Right lobe of liver (tissue), 6 donors: ENCODE measurements around the gene NSMF. TPM values are rescaled to one million over a fixed set of nuclear protein-coding genes. Genes with fewer than 3 reads are reported as not detected.

Experiments used
- ATAC-seq, 4 donors: fragments of 200-7000 bp; cut with Tn5 transposase; one replicate each; pipeline ENCODE4 v1.9.1; 2020; ENCODE audit warnings: mild to moderate bottlenecking in 4 of 4, moderate library complexity in 4 of 4
- DNase-seq, 3 donors: peaks; one replicate each; pipeline ENCODE4 v3.0.0-alpha.2; 2020
- H3K27ac ChIP-seq, 3 donors: fragments of 200-600 bp; one replicate each; pipeline ENCODE4 v1.8.0; 2022
- H3K27me3 ChIP-seq, 2 donors: fragments of 200-600 bp; one replicate each; pipeline ENCODE4 v1.8.0; 2022
- H3K36me3 ChIP-seq, 4 donors: fragments of 200-600 bp; sonication (generic) in 1 of 4; one replicate each; pipeline versions ENCODE4 v1.5.1 to v1.8.0; 2017 to 2022; ENCODE audit warnings: control low read depth in 1 of 4
- H3K4me1 ChIP-seq, 4 donors: fragments of 200-600 bp; sonication (generic) in 1 of 4; one replicate each; pipeline versions ENCODE4 v1.5.1 to v1.8.0; 2017 to 2022; ENCODE audit warnings: control low read depth in 1 of 4
- H3K4me3 ChIP-seq, 3 donors: fragments of 200-600 bp; one replicate each; pipeline ENCODE4 v1.8.0; 2022
- H3K9me3 ChIP-seq, 4 donors: fragments of 200-600 bp; sonication (generic) in 1 of 4; one replicate each; pipeline versions ENCODE4 v1.5.1 to v1.8.0; 2017 to 2022; ENCODE audit warnings: control low read depth in 1 of 4
- CTCF ChIP-seq, 4 donors: fragments of 200-600 bp in 3 of 4; fragments of 450-650 bp in 1 of 4; IDR thresholded peaks; one replicate each; pipeline versions ENCODE4 v1.5.1 to v1.8.0; 2016 to 2022; ENCODE audit warnings: antibody characterized with exemption in 4 of 4, mild to moderate bottlenecking in 2 of 4
- POLR2A ChIP-seq: fragments of 450-650 bp; IDR thresholded peaks from one replicate; pipeline ENCODE4 v1.6.1; 2017; ENCODE audit warnings: antibody characterized with exemption, mild to moderate bottlenecking
- WGBS: methylation state at CpG from one replicate; pipeline ENCODE4 v1.1.6; 2018; ENCODE audit warnings: low coverage, low lambda C conversion rate; ENCODE audit not compliant: insufficient coverage; ENCODE audit errors: missing lambda C conversion rate; 5-methylcytosine and 5-hydroxymethylcytosine counted together
- intact Hi-C, 2 donors: fragments of 100-400 bp; cut with DNase I; formaldehyde crosslinking; loops; one replicate each; pipeline versions ENCODE4 v1.11.2 to v1.14.1; 2022
- total RNA-seq, 6 experiments: library from RNA; depleted of rRNA in 2 of 6; stranded (reverse); fragments of >200 nt in 2 of 6; fragmentation: NEBNext Ultra II Directional in 3 of 6; extraction: Animal tissue kit (Norgen Biotek cat#: 25700) in 3 of 6; gene quantifications; one replicate each; pipeline versions ENCODE4 v1.1.0 to v1.2.4, GENCODE V29; 2016 to 2023
- donor health status: DM: no; HTN: yes; CAD: no.
- donor health status: DM: no; HTN: no; CAD: no.
- donor health status: DM: no; HTN: no; CAD: no.
- donor health status: DM: no; HTN: yes; CAD: no.
- donor health status: DM: no; HTN: yes; CAD: no.

The NSMF gene
- total RNA-seq, 6 experiments from 2014 or later = 15.6 to 55.4 (median 20.1) TPM

GRCh38 chr9:137446851-137447471 is 12.2 kb downstream of the NSMF start:
- Histone ChIP-seq H3K9me3 (no peaks in the 10 kb centered on the region), H3K4me3 (no peak overlapping the region), H3K4me1 (peaks cover 0 to 12% (median 2%) of the 10 kb centered on the region in 4 donors), H3K27ac (no peak overlapping the region), H3K27me3 (no peaks in the 10 kb centered on the region), H3K36me3 (peaks cover 0 to 4% (median 0%) of the 10 kb centered on the region in 4 donors)
- WGBS = 63% methylated on average over 9 of the region's 21 CpGs
- TF ChIP-seq POLR2A (no peak), CTCF (IDR thresholded peaks at IDR 0.05) (no peak)
- DNase-seq (peak in 2 of 3 donors; percentile 32 to 52), ATAC-seq (no peak)
- intact Hi-C loops = no loop called here

GRCh38 chr9:137445930-137446431 is 13.2 kb downstream of the NSMF start:
- no peaks in the 10 kb centered on the region for H3K27me3 ChIP-seq
- no peaks in the 10 kb centered on the region for H3K9me3 ChIP-seq
- peaks cover 0 to 12% (median 2%) of the 10 kb centered on the region in 4 donors for H3K4me1 ChIP-seq
- ATAC-seq (no peak), DNase-seq (peak in 2 of 3 donors; percentile 24 to 53)
- no peak overlapping the region for H3K27ac ChIP-seq
- peaks cover 0 to 4% (median 0%) of the 10 kb centered on the region in 4 donors for H3K36me3 ChIP-seq
- WGBS = 29% methylated on average over 10 of the region's 19 CpGs
- intact Hi-C loops = no loop called here
- no peak overlapping the region for H3K4me3 ChIP-seq
- no peak for TF ChIP-seq POLR2A
- no peak for TF ChIP-seq CTCF (IDR thresholded peaks at IDR 0.05)

- H3K4me1 ChIP-seq = peaks cover 0 to 12% (median 2%) of the 10 kb centered on the region in 4 donors
- no peaks in the 10 kb centered on the region for H3K27me3 ChIP-seq
- intact Hi-C loops = no loop called here
- DNase-seq = peak; percentile 69 to 81 (median 75)
- no peak overlapping the region for H3K4me3 ChIP-seq
- no peaks in the 10 kb centered on the region for H3K9me3 ChIP-seq
- H3K27ac ChIP-seq = no peak overlapping the region
- ATAC-seq = peak; percentile 61 to 73 (median 66)
- peaks cover 0 to 4% (median 0%) of the 10 kb centered on the region in 4 donors for H3K36me3 ChIP-seq
- TF ChIP-seq CTCF (IDR thresholded peaks at IDR 0.05) = peak; percentile 78 to 85 (median 80)
- no peak for TF ChIP-seq POLR2A
- WGBS = 6% methylated on average over 9 of the region's 14 CpGs
Measured at GRCh38 chr9:137445275-137445807, 13.8 kb downstream of the NSMF start.

- Histone ChIP-seq H3K4me1 (peaks cover 0 to 12% (median 2%) of the 10 kb centered on the region in 4 donors), H3K4me3 (no peak overlapping the region), H3K27me3 (no peaks in the 10 kb centered on the region), H3K36me3 (peaks cover 0 to under 1% (median 0%) of the 10 kb centered on the region in 4 donors), H3K9me3 (no peaks in the 10 kb centered on the region), H3K27ac (no peak overlapping the region)
- ATAC-seq = no peak
- TF ChIP-seq POLR2A (no peak), CTCF (IDR thresholded peaks at IDR 0.05) (no peak)
- DNase-seq = peak in 2 of 3 donors; percentile 9 to 31
- intact Hi-C loops = no loop called here
- 78% methylated on average over 9 of the region's 14 CpGs for WGBS
Measured at GRCh38 chr9:137444106-137444790, 14.9 kb downstream of the NSMF start.
